Panc1 (cell line): ENCODE data around the gene ZNF446. TPM values are rescaled to one million over a fixed set of nuclear protein-coding genes. Genes with fewer than 3 reads are reported as not detected.

ENCODE experiments used
- ATAC-seq: fragments of 200-7000 bp; cut with Tn5 transposase; 2 replicates; pipeline ENCODE4 v1.9.1; 2020; ENCODE audit warnings: mild to moderate bottlenecking, moderate library complexity
- BruUV-seq: library from RNA; stranded (reverse); fragments of 400-500 nt; replicated peaks from 2 replicates; lab custom pipeline; 2021; lab: Mats Ljungman, UMichigan
- CTCF ChIA-PET: fragments of 300-600 bp; sonication (Branson Sonifier 250); formaldehyde crosslinking; loops from one replicate; lab custom pipeline; 2022; ENCODE audit warnings: antibody characterized with exemption; lab: Charles Lee
- POLR2A ChIA-PET: fragments of 300-600 bp; sonication (Branson Sonifier 250); formaldehyde crosslinking; loops from one replicate; lab custom pipeline; 2022; ENCODE audit warnings: antibody characterized with exemption; lab: Charles Lee
- DNase-seq: peaks from one replicate; pipeline ENCODE4 v3.0.0-alpha.2; 2010; ENCODE audit warnings: low read depth, low spot score
- H3K27ac ChIP-seq: 2 replicates; pipeline ENCODE4 v1.5.1; 2011; ENCODE audit warnings: mild to moderate bottlenecking, low read length, inconsistent platforms
- H3K27me3 ChIP-seq: fragments of 200-500 bp; sonication (Bioruptor generic); 2 replicates; pipeline ENCODE4 v1.6.0; 2014; ENCODE audit warnings: low read length, inconsistent platforms; ENCODE audit not compliant: control insufficient read depth, insufficient read depth
- H3K36me3 ChIP-seq: fragments of 200-500 bp; sonication (Bioruptor generic); 2 replicates; pipeline ENCODE4 v1.5.1; 2014; ENCODE audit warnings: inconsistent platforms, mild to moderate bottlenecking, low read length, moderate library complexity; ENCODE audit not compliant: control insufficient read depth, insufficient read depth
- H3K4me1 ChIP-seq: 2 replicates; pipeline ENCODE4 v1.5.1; 2011; ENCODE audit warnings: inconsistent platforms, mild to moderate bottlenecking, low read length, moderate library complexity; ENCODE audit not compliant: control insufficient read depth, insufficient read depth
- H3K4me3 ChIP-seq, 2 experiments: 2 replicates each; pipeline ENCODE4 v1.5.1; 2011 to 2012; ENCODE audit warnings: low read depth in 2 of 2, low read length in 2 of 2, mild to moderate bottlenecking in 2 of 2, inconsistent platforms in 1 of 2, moderate library complexity in 1 of 2
- H3K9me3 ChIP-seq: fragments of 200-500 bp; sonication (Bioruptor generic); 2 replicates; pipeline ENCODE4 v1.5.1; 2014; ENCODE audit warnings: low read depth, mild to moderate bottlenecking, inconsistent platforms, low read length, moderate library complexity; ENCODE audit not compliant: control insufficient read depth, insufficient read depth
- POLR2AphosphoS5 ChIP-seq: IDR thresholded peaks from 2 replicates; pipeline ENCODE4 v1.6.1; 2012; ENCODE audit warnings: mild to moderate bottlenecking, low read depth, low read length, moderate library complexity
- REST ChIP-seq, 2 experiments: IDR thresholded peaks; 2 replicates each; pipeline ENCODE4 v1.6.1; 2011 to 2012; ENCODE audit warnings: low read depth in 2 of 2, control low read depth in 1 of 2, low read length in 1 of 2, mild to moderate bottlenecking in 1 of 2, moderate library complexity in 1 of 2; ENCODE audit not compliant: insufficient read depth in 1 of 2
- SIN3A ChIP-seq: IDR thresholded peaks from 2 replicates; pipeline ENCODE4 v1.6.1; 2012; ENCODE audit warnings: low read depth, mild to moderate bottlenecking, low read length, moderate library complexity, borderline replicate concordance; ENCODE audit not compliant: insufficient read depth
- TCF7L2 ChIP-seq: IDR thresholded peaks from 2 replicates; pipeline ENCODE4 v1.6.1; 2011; ENCODE audit warnings: mild to moderate bottlenecking, low read depth, low read length, inconsistent platforms
- in situ Hi-C: cut with HindIII; loops from 2 replicates; pipeline ENCODE4 v1.10.0; 2016; ENCODE audit warnings: low sequenced_read_pairs, low pct_unique_long_range_greater_than_20kb
- intact Hi-C: fragments of 100-400 bp; cut with micrococcal nuclease; formaldehyde crosslinking; loops from one replicate; pipeline ENCODE4 v1.10.0; 2022; ENCODE audit not compliant: unreplicated experiment
- total RNA-seq: library from RNA; stranded (reverse); gene quantifications from one replicate; pipeline ENCODE4 v1.2.1, GENCODE V29; 2021; ENCODE audit not compliant: unreplicated experiment
- TF ChIP-seq, protein P1 (sequence below): fragments of 450-650 bp; IDR thresholded peaks from 2 replicates; pipeline ENCODE4 v1.5.1; 2017; ENCODE audit warnings: mild to moderate bottlenecking

ZNF446 gene
- total RNA-seq, 1 experiment from 2014 or later: 20.7 TPM

GRCh38 chr19:58522709-58523108 is 46.6 kb downstream of the ZNF446 start:
- no peak overlapping the region for H3K27ac ChIP-seq
- TF ChIP-seq REST (IDR thresholded peaks at IDR 0.05; ENCODE audit: insufficient read depth in 1 of 2, low read depth in 2 of 2, low read length in 1 of 2) (no peak), POLR2AphosphoS5 (no peak), SIN3A (no peak), TCF7L2 (no peak)
- TF ChIP-seq, protein P1, sequence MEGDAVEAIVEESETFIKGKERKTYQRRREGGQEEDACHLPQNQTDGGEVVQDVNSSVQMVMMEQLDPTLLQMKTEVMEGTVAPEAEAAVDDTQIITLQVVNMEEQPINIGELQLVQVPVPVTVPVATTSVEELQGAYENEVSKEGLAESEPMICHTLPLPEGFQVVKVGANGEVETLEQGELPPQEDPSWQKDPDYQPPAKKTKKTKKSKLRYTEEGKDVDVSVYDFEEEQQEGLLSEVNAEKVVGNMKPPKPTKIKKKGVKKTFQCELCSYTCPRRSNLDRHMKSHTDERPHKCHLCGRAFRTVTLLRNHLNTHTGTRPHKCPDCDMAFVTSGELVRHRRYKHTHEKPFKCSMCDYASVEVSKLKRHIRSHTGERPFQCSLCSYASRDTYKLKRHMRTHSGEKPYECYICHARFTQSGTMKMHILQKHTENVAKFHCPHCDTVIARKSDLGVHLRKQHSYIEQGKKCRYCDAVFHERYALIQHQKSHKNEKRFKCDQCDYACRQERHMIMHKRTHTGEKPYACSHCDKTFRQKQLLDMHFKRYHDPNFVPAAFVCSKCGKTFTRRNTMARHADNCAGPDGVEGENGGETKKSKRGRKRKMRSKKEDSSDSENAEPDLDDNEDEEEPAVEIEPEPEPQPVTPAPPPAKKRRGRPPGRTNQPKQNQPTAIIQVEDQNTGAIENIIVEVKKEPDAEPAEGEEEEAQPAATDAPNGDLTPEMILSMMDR: no peak
- no peaks in the 10 kb centered on the region; the same call in 1 of the 2 replicates for H3K36me3 ChIP-seq
- ATAC-seq: no peak
- no TSS peak for BruUV-seq
- ChIA-PET POLR2A (no interaction called here), CTCF (no interaction called here)
- H3K4me1 ChIP-seq: peaks cover 20% of the 10 kb centered on the region
- no peak for DNase-seq
- H3K9me3 ChIP-seq: no peaks in the 10 kb centered on the region
- H3K4me3 ChIP-seq: no peak overlapping the region
- in situ Hi-C loops: no loop called here
- no peaks in the 10 kb centered on the region for H3K27me3 ChIP-seq
- intact Hi-C loops: no loop called here

DNA sequence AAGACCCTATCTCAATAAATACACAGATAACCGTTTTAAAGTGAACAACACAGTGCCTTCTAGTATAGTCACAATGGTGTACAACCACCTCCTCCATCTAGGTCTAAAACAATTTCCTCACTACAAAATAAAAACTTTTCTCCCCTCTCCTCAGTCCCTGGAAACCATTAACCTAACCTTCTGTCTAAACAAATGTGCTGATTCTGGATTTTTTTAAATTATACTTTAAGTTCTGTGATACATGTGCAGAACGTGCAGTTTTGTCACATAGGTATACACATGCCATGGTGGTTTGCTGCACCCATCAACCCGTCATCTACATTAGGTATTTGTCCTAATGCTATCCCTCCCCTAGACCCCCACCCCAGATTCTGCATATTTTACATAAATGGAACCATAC is 53.3 kb downstream of the ZNF446 start:
- Histone ChIP-seq H3K4me3 (no peak overlapping the region), H3K4me1 (no peaks in the 10 kb centered on the region), H3K27ac (no peak overlapping the region), H3K9me3 (no peaks in the 10 kb centered on the region), H3K27me3 (no peaks in the 10 kb centered on the region; the same call in 1 of the 2 replicates), H3K36me3 (no peaks in the 10 kb centered on the region)
- BruUV-seq: no TSS peak
- DNase-seq (no peak), ATAC-seq (no peak)
- TF ChIP-seq, protein P1: no peak
- TF ChIP-seq TCF7L2 (no peak), SIN3A (no peak), POLR2AphosphoS5 (no peak), REST (IDR thresholded peaks at IDR 0.05; ENCODE audit: insufficient read depth in 1 of 2, low read depth in 2 of 2, low read length in 1 of 2) (no peak)
- in situ Hi-C loops: no loop called here
- intact Hi-C loops: no loop called here
- POLR2A ChIA-PET: no interaction called here
- CTCF ChIA-PET: interaction anchor here (0.7 kb wide), 1 partner anchor 9 kb away, joined by 4 read pairs; no protein-coding TSS in a partner anchor
